HepG2 (cell line): ENCODE data around the gene GPAM. TPM values are rescaled to one million over a fixed set of nuclear protein-coding genes. Genes with fewer than 3 reads are reported as not detected.
A peak's percentile ranks its signal among the peaks of the same experiment; 100 is the strongest.

Experiments used
- ATAC-seq: fragments of 200-7000 bp; cut with Tn5 transposase; 3 replicates; pipeline ENCODE4 v1.9.1; 2020; ENCODE audit warnings: mild to moderate bottlenecking, moderate library complexity
- BruUV-seq: library from RNA; stranded (reverse); fragments of 400-500 nt; replicated peaks from 2 replicates; lab custom pipeline; 2021; lab: Mats Ljungman, UMichigan
- CTCF ChIA-PET: fragments of 300-600 bp; formaldehyde crosslinking; extraction: SDS; loops from one replicate; lab custom pipeline; 2021; ENCODE audit warnings: low total read pairs, inconsistent platforms, low intra/inter-chr PET ratio; lab: Yijun Ruan, JAX
- POLR2A ChIA-PET: fragments of 350-600 bp; sonication (Branson Sonifier 250); formaldehyde crosslinking; loops from one replicate; lab custom pipeline; 2020; ENCODE audit warnings: antibody characterized with exemption, inconsistent platforms; lab: Yijun Ruan, JAX
- DNase-seq: peaks from one replicate; pipeline ENCODE4 v3.0.0-alpha.2; 2015; ENCODE audit warnings: low spot score
- FAIRE-seq: peaks from 3 replicates; lab custom pipeline; 2011; peaks lifted over from hg19 to GRCh38; lab: Jason Lieb, UNC
- H2AFZ ChIP-seq: one replicate; pipeline ENCODE4 v1.6.1; 2011; ENCODE audit warnings: low read length, inconsistent platforms
- H3K27ac ChIP-seq: fragments of 300-600 bp; 3 replicates; pipeline ENCODE4 v1.8.0; 2011; ENCODE audit warnings: mixed run types, mild to moderate bottlenecking, mixed read lengths, low read length, inconsistent platforms; ENCODE audit not compliant: insufficient read depth; ENCODE audit errors: extremely low read length
- H3K27me3 ChIP-seq, 2 experiments: fragments of 200-600 bp in 1 of 2; 2 replicates in 1 of 2; 3 replicates in 1 of 2; pipeline versions ENCODE4 v1.6.0 to v1.8.0; 2011; ENCODE audit warnings: low read length in 2 of 2, mild to moderate bottlenecking in 2 of 2, moderate library complexity in 2 of 2, inconsistent platforms in 1 of 2; ENCODE audit not compliant: insufficient read depth in 2 of 2, control insufficient read depth in 1 of 2
- H3K36me3 ChIP-seq, 2 experiments: fragments of 200-600 bp in 1 of 2; replicated peaks in 1 of 2; 2 replicates in 1 of 2; 3 replicates in 1 of 2; pipeline versions ENCODE4 v1.5.1 to v1.8.0; 2011; ENCODE audit warnings: low read length in 2 of 2, inconsistent platforms in 1 of 2; ENCODE audit not compliant: insufficient read depth in 2 of 2, control insufficient read depth in 1 of 2
- H3K4me1 ChIP-seq: 2 replicates; pipeline ENCODE4 v1.5.1; 2012; ENCODE audit warnings: low read length, inconsistent platforms; ENCODE audit not compliant: insufficient read depth
- H3K4me2 ChIP-seq: 2 replicates; pipeline ENCODE4 v1.6.0; 2011; ENCODE audit warnings: low read depth, low read length, inconsistent platforms
- H3K4me3 ChIP-seq, 3 experiments: fragments of 200-600 bp in 1 of 3; sonication (generic), shearing (Covaris generic) in 1 of 3; replicated peaks in 1 of 3; 2 replicates each; pipeline ENCODE4 v1.5.1; 2011 to 2016; ENCODE audit warnings: low read length in 3 of 3, inconsistent platforms in 2 of 3, low read depth in 2 of 3, mild to moderate bottlenecking in 2 of 3, control low read depth in 1 of 3, mixed read lengths in 1 of 3; ENCODE audit not compliant: insufficient read depth in 1 of 3
- H3K79me2 ChIP-seq: one replicate; pipeline ENCODE4 v1.6.1; 2011; ENCODE audit warnings: low read length, inconsistent platforms; ENCODE audit not compliant: insufficient read depth
- H3K9ac ChIP-seq: 2 replicates; pipeline ENCODE4 v1.6.0; 2011; ENCODE audit warnings: mild to moderate bottlenecking, low read depth, low read length, inconsistent platforms; ENCODE audit not compliant: insufficient read depth
- H3K9me3 ChIP-seq: 2 replicates; pipeline ENCODE4 v1.5.1; 2012; ENCODE audit warnings: mild to moderate bottlenecking, low read length
- H4K20me1 ChIP-seq: 2 replicates; pipeline ENCODE4 v1.6.0; 2011; ENCODE audit warnings: inconsistent platforms, mild to moderate bottlenecking, low read length, moderate library complexity; ENCODE audit not compliant: insufficient read depth
- CHCHD3 ChIP-seq: sonication (generic); formaldehyde crosslinking; IDR thresholded peaks from 2 replicates; pipeline ENCODE4 v1.8.0; 2022; ENCODE audit warnings: mild to moderate bottlenecking, missing genetic modification reagents, moderate library complexity
- FOXO4 ChIP-seq: sonication (generic); formaldehyde crosslinking; conservative IDR thresholded peaks from 2 replicates; pipeline ENCODE4 v1.8.1; 2023; ENCODE audit warnings: missing genetic modification reagents
- ISL2 ChIP-seq: sonication (generic); formaldehyde crosslinking; IDR thresholded peaks from 2 replicates; pipeline ENCODE4 v1.5.0; 2020; ENCODE audit warnings: missing genetic modification reagents
- KAT7 ChIP-seq: IDR thresholded peaks from 2 replicates; pipeline ENCODE4 v1.6.1; 2018; ENCODE audit warnings: borderline replicate concordance, missing compliant biosample characterization
- KAT8 ChIP-seq: IDR thresholded peaks from 2 replicates; pipeline ENCODE4 v1.6.1; 2016; ENCODE audit warnings: missing genetic modification reagents, missing compliant biosample characterization
- MIER3 ChIP-seq: IDR thresholded peaks from 2 replicates; pipeline ENCODE4 v1.6.1; 2016; ENCODE audit warnings: missing compliant biosample characterization, borderline replicate concordance
- PAF1 ChIP-seq: IDR thresholded peaks from 2 replicates; pipeline ENCODE4 v1.6.1; 2016; ENCODE audit warnings: missing genetic modification reagents, missing compliant biosample characterization
- SUZ12 ChIP-seq: fragments of 150-350 bp; IDR thresholded peaks from 2 replicates; pipeline ENCODE4 v1.6.1; 2014; ENCODE audit warnings: low read depth, low read length
- ZNF446 ChIP-seq: sonication (generic); formaldehyde crosslinking; IDR thresholded peaks from 2 replicates; pipeline ENCODE4 v1.5.0; 2020; ENCODE audit warnings: mild to moderate bottlenecking, missing genetic modification reagents
- ZNF501 ChIP-seq: sonication (generic); formaldehyde crosslinking; IDR thresholded peaks from 2 replicates; pipeline ENCODE4 v1.5.1; 2020; ENCODE audit warnings: mild to moderate bottlenecking, moderate library complexity, missing genetic modification reagents
- ZNF577 ChIP-seq: sonication (generic); formaldehyde crosslinking; IDR thresholded peaks from 2 replicates; pipeline ENCODE4 v1.4.0; 2020; ENCODE audit warnings: mild to moderate bottlenecking, low read depth, missing genetic modification reagents, borderline replicate concordance
- ZNF746 ChIP-seq: sonication (generic); formaldehyde crosslinking; IDR thresholded peaks from 2 replicates; pipeline ENCODE4 v1.8.0; 2022; ENCODE audit warnings: mild to moderate bottlenecking, missing genetic modification reagents
- ZSCAN30 ChIP-seq: sonication (generic); formaldehyde crosslinking; IDR thresholded peaks from 2 replicates; pipeline ENCODE4 v1.5.0; 2020; ENCODE audit warnings: mild to moderate bottlenecking, missing genetic modification reagents
- WGBS: methylation state at CpG from one replicate; pipeline ENCODE4 v1.1.6; 2017; ENCODE audit warnings: low lambda C conversion rate; 5-methylcytosine and 5-hydroxymethylcytosine counted together
- in situ Hi-C: cut with HindIII; loops from 2 replicates; pipeline ENCODE4 v1.10.0; 2017; ENCODE audit warnings: low pct_unique_long_range_greater_than_20kb; ENCODE audit not compliant: extremely low pct_ligation_motif_present
- intact Hi-C: fragments of 100-400 bp; cut with micrococcal nuclease; formaldehyde crosslinking; loops from one replicate; pipeline ENCODE4 v1.10.0; 2022; ENCODE audit not compliant: unreplicated experiment
- polyA plus RNA-seq, 8 experiments: library from polyadenylated mRNA; depleted of rRNA in 3 of 8; stranded (reverse) in 7 of 8; unstranded in 1 of 8; fragments of >200 nt; fragmentation: Illumina TruSeq in 4 of 8; extraction: Trizol in 4 of 8; gene quantifications; 2 replicates each; pipeline versions ENCODE4 v1.2.1 to v1.2.3, GENCODE V29; 2011 to 2016; ENCODE audit warnings: low read depth in 4 of 8, missing spikeins in 1 of 8, mixed read lengths in 1 of 8; ENCODE audit not compliant: insufficient read depth in 1 of 8
- total RNA-seq, 5 experiments: library from RNA; depleted of rRNA; stranded (reverse); fragments of >200 nt; fragmentation: Illumina TruSeq; extraction: Trizol; gene quantifications; 2 replicates each; pipeline ENCODE4 v1.2.3, GENCODE V29; 2016; ENCODE audit warnings: low read depth in 1 of 5
- TF ChIP-seq, protein P1 (sequence below): sonication (generic); formaldehyde crosslinking; IDR thresholded peaks from 2 replicates; pipeline ENCODE4 v1.4.0; 2020; ENCODE audit warnings: missing genetic modification reagents

GPAM gene
- total and polyA plus RNA-seq, 2 of the 13 experiments (the other 11 are each of a cell fraction or from before 2014, with no cell fraction given): 36.8 to 140 TPM

DNA sequence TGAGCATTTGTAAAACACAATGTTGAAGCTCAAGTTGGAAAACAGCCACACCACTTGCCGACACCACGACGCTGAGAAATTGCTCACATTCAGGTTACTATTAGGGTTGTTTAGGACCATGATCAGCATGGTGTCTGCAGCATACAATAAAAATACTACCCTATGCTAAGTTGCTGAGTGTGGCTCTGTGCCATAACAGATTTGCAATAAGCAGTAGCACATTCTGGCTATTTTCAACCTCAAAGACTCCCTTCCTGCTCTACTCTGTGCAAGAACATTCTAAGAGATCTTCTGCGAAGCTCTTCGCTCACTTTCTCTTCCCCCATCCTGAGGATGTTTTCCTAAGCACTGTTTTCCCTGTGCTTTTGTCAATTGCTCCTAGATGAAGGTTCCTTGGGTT lies 38.3 kb downstream of the GPAM start:
- FAIRE-seq: no peak
- Histone ChIP-seq H3K27me3 (no peaks in the 10 kb centered on the region), H3K4me2 (no peak overlapping the region), H3K79me2 (no peaks in the 10 kb centered on the region), H3K27ac (no peak overlapping the region), H3K4me1 (no peaks in the 10 kb centered on the region), H3K9ac (no peak overlapping the region), H4K20me1 (no peaks in the 10 kb centered on the region), H2AFZ (no peak overlapping the region), H3K4me3 (no peak overlapping the region), H3K36me3 (peaks cover 9 to 49% of the 10 kb centered on the region in 2 experiments), H3K9me3 (no peaks in the 10 kb centered on the region)
- BruUV-seq: no TSS peak
- ChIA-PET POLR2A (no interaction called here), CTCF (no interaction called here)
- 0 out of 2 replicates have a peak, but pooled peaks have one; percentile 4 for TF ChIP-seq PAF1
- TF ChIP-seq ZNF746 (CRISPR knock-in tag): no peak
- TF ChIP-seq FOXO4 (CRISPR knock-in tag): 0 out of 2 replicates have a peak, but pooled peaks have one; percentile 47
- no peak for ATAC-seq
- in situ Hi-C loops: loop anchor here (25.0 kb wide), 1 partner anchor 292 kb away; the partner anchor contains the start of genes VTI1A and ZDHHC6
- intact Hi-C loops: no loop called here
- no peak for DNase-seq
- 90% methylated on average over 5 of the region's 5 CpGs for WGBS

GRCh38 chr10:112143420-112143819 lies 40.1 kb downstream of the GPAM start:
- CTCF ChIA-PET: no interaction called here
- Histone ChIP-seq H3K4me3 (no peak overlapping the region), H3K4me2 (no peak overlapping the region), H2AFZ (no peak overlapping the region), H3K27ac (no peak overlapping the region), H3K27me3 (no peaks in the 10 kb centered on the region), H3K9ac (no peak overlapping the region)
- in situ Hi-C loops: loop anchor here (25.0 kb wide), 1 partner anchor 294 kb away; the partner anchor contains the start of genes VTI1A and ZDHHC6
- FAIRE-seq: no peak
- no peak for TF ChIP-seq ZSCAN30 (CRISPR knock-in tag)
- TF ChIP-seq, protein P1, sequence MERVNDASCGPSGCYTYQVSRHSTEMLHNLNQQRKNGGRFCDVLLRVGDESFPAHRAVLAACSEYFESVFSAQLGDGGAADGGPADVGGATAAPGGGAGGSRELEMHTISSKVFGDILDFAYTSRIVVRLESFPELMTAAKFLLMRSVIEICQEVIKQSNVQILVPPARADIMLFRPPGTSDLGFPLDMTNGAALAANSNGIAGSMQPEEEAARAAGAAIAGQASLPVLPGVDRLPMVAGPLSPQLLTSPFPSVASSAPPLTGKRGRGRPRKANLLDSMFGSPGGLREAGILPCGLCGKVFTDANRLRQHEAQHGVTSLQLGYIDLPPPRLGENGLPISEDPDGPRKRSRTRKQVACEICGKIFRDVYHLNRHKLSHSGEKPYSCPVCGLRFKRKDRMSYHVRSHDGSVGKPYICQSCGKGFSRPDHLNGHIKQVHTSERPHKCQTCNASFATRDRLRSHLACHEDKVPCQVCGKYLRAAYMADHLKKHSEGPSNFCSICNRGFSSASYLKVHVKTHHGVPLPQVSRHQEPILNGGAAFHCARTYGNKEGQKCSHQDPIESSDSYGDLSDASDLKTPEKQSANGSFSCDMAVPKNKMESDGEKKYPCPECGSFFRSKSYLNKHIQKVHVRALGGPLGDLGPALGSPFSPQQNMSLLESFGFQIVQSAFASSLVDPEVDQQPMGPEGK (CRISPR knock-in tag): no peak
- TF ChIP-seq SUZ12: no peak
- no peak for TF ChIP-seq ISL2 (CRISPR knock-in tag)
- TF ChIP-seq KAT8: no peak
- TF ChIP-seq MIER3 (CRISPR knock-in tag): no peak
- no peak for TF ChIP-seq ZNF446
- TF ChIP-seq CHCHD3: no peak
- no peak for TF ChIP-seq ZNF501 (CRISPR knock-in tag)
- TF ChIP-seq KAT7 (CRISPR knock-in tag): no peak
- TF ChIP-seq ZNF577 (CRISPR knock-in tag): no peak
- TF ChIP-seq, all 625 proteins: peak for 0
- peaks cover 4 to 43% of the 10 kb centered on the region in 2 experiments for H3K36me3 ChIP-seq
- H3K9me3 ChIP-seq: no peaks in the 10 kb centered on the region
- WGBS: 79% methylated on average over 4 of the region's 4 CpGs
- no TSS peak for BruUV-seq
- no peaks in the 10 kb centered on the region for H4K20me1 ChIP-seq
- intact Hi-C loops: no loop called here
- H3K79me2 ChIP-seq: no peaks in the 10 kb centered on the region
- POLR2A ChIA-PET: interaction anchor here (0.7 to 1.2 kb wide), 2 partner anchors 158 to 162 kb away, joined by 3 read pairs; no protein-coding TSS in a partner anchor
- DNase-seq (no peak), ATAC-seq (no peak)
- H3K4me1 ChIP-seq: no peaks in the 10 kb centered on the region
